HG03439 (cell line): ENCODE data around the gene DDX10.
"Not testable (repeated sequence)": the region's sequence is repeated elsewhere in the genome, so short reads cannot be mapped to it uniquely, and the experiment has no call there.

ENCODE experiments used
- ATAC-seq: cut with Tn5 transposase; IDR thresholded peaks from one replicate; pipeline ENCODE4 v1.9.1; 2021; ENCODE audit warnings: mild to moderate bottlenecking, moderate library complexity; ENCODE audit not compliant: unreplicated experiment

Gene DDX10

DNA sequence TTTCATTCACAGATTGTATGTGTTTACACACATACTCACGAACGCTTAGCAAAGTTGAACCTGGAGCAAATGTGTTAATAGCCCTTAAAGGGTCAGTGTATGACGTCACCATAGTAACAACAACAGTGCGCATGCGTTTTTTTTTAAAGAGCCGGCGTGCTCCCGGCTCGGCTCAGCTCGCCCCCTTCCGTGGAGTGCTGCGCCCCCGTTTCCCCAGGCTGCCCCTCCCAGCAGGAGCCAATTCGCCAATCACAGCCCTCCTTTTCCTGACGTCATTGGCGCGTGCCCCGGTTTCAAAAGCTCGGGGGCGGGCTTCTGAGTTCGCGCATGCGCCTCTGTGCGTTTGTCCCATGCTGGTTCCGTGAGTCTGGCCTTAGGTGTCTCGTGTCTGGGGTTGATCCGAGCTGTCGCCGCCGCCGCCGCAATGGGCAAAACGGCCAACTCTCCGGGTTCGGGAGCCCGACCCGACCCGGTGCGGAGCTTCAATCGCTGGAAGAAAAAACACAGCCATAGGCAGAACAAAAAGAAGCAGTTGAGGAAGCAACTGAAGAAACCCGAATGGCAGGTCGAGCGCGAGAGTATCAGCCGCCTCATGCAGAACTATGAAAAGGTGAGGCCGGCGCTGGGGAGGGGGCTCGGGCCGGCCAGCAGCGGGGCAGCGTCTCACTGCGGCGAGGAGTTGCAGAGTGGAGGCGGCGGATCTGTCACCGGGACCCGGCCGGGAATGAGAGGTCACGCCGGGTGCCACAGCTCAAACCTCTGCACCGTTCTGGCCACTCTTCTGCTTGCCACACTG, at the start of gene DDX10:
Gene DDX10, plus strand, starts transcription at position 340 of the 796 bp plus-strand sequence. Its CDS starts 85 bp downstream, at position 425.
- ATAC-seq, result peak; percentile 97

DNA sequence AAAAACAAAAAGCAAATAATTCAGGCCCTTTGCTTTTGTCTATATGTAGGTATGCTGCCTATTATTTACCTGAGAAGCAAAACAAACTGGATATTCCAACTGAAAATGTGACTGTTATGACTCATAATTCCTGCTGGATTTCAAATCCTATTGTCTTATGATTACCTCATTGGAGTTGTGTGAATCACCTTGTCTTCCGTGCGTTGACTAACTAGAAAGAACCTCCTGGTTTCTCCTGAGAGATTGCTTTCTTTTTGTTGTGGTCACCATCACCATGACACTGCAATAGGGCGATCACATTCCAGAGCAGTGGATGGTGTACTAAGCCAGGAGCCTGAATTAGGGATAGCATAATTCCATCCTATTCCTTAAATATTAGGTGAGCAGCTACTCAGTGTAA, 48.3 kb upstream of the DDX10 start:
- no peak for ATAC-seq

DNA sequence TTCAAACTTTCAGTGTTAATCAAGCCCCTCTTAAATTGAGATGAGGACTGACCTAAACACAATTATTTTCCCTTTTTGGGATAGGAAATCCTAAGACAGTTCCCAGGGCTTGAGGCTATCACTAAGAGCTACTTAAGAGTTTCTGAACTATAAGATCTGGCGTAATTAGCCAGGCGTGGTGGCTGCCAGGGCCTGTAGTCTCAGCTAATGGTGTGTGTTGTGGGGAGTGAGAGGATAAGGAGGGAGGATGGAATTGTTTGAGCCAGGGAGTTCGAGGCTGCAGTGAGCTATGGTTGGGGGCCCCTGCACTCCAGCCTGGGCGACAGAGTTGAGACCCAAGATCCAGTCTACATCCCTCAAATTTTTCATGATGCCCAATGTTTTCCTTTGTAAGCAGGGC, 47.8 kb upstream of the DDX10 start:
- no peak for ATAC-seq

GRCh38 chr11:108618529-108618928, 46.3 kb upstream of the DDX10 start:
- no peak for ATAC-seq

GRCh38 chr11:108620958-108621772, 43.7 kb upstream of the DDX10 start:
- peak; percentile 90 for ATAC-seq

DNA sequence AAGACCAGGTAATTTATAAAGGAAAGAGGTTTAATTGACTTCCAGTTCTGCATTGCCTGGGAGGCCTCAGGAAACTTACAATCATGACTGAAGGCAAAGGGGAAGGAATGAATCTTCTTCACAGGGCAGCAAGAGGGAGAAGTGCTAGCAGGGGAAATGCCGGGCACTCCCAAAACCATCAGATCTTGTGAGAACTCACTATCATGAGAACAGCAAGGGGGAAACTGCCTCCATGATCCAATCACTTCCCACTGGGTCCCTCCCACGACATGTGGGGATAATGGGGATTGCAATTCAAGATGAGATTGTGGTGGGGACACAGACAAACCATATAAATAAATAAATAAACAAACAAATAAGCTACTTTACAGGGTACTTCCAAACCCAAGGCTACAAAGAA, 42.5 kb upstream of the DDX10 start:
- no peak for ATAC-seq

- ATAC-seq, result no peak
Observed at GRCh38 chr11:108624196-108624925, 40.5 kb upstream of the DDX10 start.

DNA sequence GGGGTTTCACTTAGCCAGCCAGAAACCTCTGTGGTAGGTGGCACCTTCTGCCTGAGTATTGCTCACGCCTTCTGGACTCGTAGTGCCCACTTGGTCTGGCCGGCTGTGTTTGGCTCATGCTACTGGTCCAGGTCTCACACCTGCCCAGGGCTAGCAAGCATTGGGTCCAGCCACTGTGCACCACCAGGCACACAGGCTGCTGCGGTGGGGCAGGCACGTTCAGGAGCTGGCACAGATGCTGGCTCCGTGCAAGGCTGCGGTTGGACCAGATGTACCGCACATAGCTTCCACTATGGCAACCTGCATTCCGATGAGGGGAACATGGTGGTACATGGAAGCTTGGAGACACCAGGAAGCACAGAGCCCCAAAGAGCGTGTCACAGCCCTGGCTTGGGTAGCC, 36.5 kb upstream of the DDX10 start:
- ATAC-seq, result no peak

GRCh38 chr11:108628812-108629211, 36.1 kb upstream of the DDX10 start:
- ATAC-seq, result no peak

DNA sequence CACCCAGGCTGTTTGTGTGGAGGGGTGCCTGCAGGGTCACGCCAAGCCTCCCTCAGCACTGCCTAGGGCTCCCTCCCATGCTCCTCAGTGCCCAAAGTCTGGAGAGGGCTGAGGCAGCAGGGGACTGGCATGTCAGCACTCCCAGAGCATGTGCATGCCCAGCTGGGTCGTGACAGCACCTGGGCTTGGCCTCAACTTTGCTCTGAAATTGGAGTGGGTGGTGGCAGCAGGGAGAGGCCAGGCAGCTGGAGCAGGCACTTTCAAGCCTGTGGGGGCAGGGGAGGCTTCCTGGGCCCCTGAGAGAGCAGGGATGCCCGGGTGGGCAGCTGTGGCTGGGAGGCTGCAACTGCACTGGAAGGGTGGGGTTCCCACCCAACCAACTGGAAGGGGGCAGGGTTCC, 35.6 kb upstream of the DDX10 start:
- no peak for ATAC-seq

GRCh38 chr11:108632041-108632704, 32.7 kb upstream of the DDX10 start:
- no peak for ATAC-seq

DNA sequence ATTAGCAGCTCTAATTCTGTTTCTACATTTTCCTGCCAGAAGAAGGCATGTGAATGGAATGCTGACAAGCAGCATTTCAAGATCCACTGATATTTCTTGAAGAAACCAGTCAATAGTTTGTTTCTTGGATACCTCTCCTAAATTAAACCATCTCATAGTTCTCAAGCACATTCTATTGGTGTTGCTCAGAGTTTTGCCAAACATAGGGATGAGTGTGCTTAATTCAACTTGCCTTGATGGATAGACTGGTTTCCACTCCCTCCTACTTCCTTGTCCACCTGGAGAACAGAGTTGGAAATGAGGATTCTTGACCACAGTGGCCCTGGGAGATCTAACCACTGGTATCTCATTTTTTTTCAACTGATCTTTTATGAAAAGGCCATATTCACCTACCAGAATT, 29.8 kb upstream of the DDX10 start:
- ATAC-seq, result no peak

- no peak for ATAC-seq
Observed at GRCh38 chr11:108636222-108636621, 28.6 kb upstream of the DDX10 start.

- ATAC-seq, result no peak
Observed at GRCh38 chr11:108639146-108639545, 25.7 kb upstream of the DDX10 start.

DNA sequence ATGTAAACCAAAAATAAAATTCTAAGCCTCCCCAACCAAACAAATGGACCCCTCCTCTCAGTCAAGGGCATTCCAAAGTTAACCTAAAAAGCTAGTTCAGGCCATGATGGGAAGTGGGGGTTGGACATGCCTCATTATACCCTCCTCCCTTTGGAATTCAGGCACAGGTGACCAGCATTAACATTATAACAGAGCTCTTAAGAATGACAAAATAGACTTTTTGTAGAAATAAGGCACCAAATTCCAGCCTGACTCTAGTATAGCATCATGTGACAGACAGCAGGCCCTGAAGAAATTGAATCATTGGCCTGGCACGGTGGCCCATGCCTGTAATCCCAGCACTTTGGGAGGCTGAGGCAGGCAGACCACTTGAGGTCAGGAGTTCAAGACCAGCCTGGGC, 23.1 kb upstream of the DDX10 start:
- not testable (repeated sequence) for ATAC-seq

- ATAC-seq, result no peak
Observed at GRCh38 chr11:108643974-108644373, 20.9 kb upstream of the DDX10 start.

DNA sequence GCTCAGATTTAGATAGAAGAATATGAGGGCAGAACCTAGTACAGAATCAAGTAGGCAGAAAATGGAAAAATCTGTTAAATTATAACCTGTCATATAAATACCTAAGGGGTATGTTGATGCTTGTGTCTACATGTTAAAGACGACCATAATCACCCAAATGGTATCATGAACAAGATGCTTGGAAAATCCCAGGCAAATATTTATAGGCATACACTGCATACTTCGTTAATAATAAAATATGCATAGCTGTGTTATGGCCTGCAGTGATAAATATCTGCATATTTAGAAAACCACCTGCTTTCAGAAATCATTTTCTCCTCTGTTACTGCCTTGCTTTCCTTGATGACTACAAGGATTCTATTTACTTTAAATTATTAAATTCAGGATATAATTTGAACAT, 18.9 kb upstream of the DDX10 start:
- no peak for ATAC-seq

DNA sequence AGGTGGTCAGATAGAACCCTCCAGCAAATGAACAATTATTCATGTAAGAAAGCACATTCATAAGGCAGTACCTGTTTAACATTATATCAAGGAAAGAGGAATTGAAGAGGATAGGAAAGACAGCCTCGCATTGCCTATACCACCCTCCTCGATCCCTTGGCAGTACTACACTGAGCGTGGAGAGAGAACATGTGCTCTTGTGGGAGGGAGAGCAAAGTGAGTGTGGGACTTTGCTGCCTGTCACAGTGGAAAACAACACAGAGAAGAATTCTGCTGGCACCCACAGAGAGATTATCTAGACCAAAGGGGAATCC, 17.5 kb upstream of the DDX10 start:
- ATAC-seq, result no peak

DNA sequence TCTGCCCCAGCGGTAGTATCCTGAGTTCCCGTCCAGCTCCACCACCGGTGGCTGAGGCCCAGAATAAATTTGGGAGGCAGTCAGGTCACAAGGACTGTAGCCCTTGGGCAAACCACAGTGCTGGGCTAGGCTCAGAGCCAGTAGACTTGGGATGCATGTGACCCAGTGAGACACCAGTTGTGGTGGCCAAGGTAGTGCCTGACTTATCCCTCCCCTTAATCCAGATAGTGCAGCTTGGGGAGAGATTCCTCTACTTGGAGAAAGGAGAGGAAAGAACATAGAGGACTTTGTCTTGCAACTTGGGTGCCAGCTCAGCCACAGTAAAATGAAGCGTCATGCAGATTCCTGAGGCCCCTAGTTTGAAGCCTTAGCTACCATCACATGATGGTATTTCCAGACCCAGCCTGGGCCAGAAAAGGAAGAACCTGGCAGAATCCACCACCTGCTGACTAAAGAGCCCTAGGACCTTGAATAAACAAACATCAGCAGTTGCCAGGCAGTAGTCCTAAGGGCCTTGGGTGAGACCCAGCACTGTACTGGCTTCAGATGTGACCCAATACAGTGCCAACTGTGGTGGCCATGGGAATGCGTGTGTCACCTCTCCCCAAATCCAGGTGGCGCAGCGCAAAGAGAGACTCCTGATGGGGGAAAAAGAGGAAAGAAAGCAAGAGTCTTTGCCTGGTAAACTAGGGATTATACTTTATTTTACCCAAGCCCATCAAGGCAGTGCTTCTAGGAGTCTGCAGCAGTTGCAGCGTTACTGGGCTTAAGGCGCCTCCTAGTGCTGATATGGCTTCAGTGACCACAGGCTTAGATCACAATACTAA, 17.0 kb upstream of the DDX10 start:
- ATAC-seq, result peak; percentile 76

GRCh38 chr11:108648528-108648885, 16.4 kb upstream of the DDX10 start:
- ATAC-seq, result no peak
